Psoas muscle (tissue), 8 donors: Measurements from ENCODE around the gene TERT. TPM values are rescaled to one million over a fixed set of nuclear protein-coding genes. Genes with fewer than 3 reads are reported as not detected.

Source experiments
- ATAC-seq, 4 donors: fragments of 200-7000 bp; cut with Tn5 transposase; one replicate each; pipeline ENCODE4 v1.9.1; 2020; ENCODE audit warnings: moderate library complexity in 3 of 4, mild to moderate bottlenecking in 2 of 4
- DNase-seq, 2 donors: peaks; one replicate each; pipeline ENCODE4 v3.0.0-alpha.2; 2020
- H3K27ac ChIP-seq: fragments of 200-600 bp; one replicate; pipeline ENCODE4 v1.8.0; 2022
- H3K27me3 ChIP-seq, 3 donors: fragments of 200-600 bp in 1 of 3; one replicate each; pipeline versions ENCODE4 v1.6.1 to v1.8.0; 2013 to 2022; ENCODE audit warnings: low read length in 2 of 3, mild to moderate bottlenecking in 2 of 3, moderate library complexity in 1 of 3; ENCODE audit not compliant: insufficient read depth in 3 of 3
- H3K36me3 ChIP-seq, 2 donors: fragments of 200-600 bp in 1 of 2; one replicate each; pipeline versions ENCODE4 v1.6.1 to v1.8.0; 2013 to 2022; ENCODE audit warnings: low read depth in 1 of 2, mild to moderate bottlenecking in 1 of 2, moderate library complexity in 1 of 2; ENCODE audit not compliant: insufficient read depth in 1 of 2
- H3K4me1 ChIP-seq: fragments of 200-600 bp; one replicate; pipeline ENCODE4 v1.8.0; 2022
- H3K4me3 ChIP-seq: fragments of 200-600 bp; one replicate; pipeline ENCODE4 v1.8.0; 2022; ENCODE audit warnings: mild to moderate bottlenecking
- H3K9me3 ChIP-seq: fragments of 200-600 bp; one replicate; pipeline ENCODE4 v1.8.0; 2022
- CTCF ChIP-seq: fragments of 200-600 bp; IDR thresholded peaks from one replicate; pipeline ENCODE4 v1.8.0; 2022; ENCODE audit warnings: antibody characterized with exemption
- WGBS, 3 donors: extraction: QIAGEN DNeasy Blood & Tissue Kit; methylation state at CpG; one replicate each; pipeline versions ENCODE4 v1.1.6 to v1.1.7; 2013; 5-methylcytosine and 5-hydroxymethylcytosine counted together
- intact Hi-C, 2 donors: fragments of 100-400 bp; cut with DNase I; formaldehyde crosslinking; loops; one replicate each; pipeline versions ENCODE4 v1.11.0 to v1.14.2; 2022
- polyA plus RNA-seq, 3 donors: library from polyadenylated mRNA; stranded (reverse); fragments of 200-250 nt; gene quantifications; one replicate each; pipeline ENCODE4 v1.2.3, GENCODE V29; 2013
- total RNA-seq, 4 donors: library from RNA; stranded (reverse); fragmentation: NEBNext Ultra II Directional in 2 of 4; extraction: Animal tissue kit (Norgen Biotek cat#: 25700) in 2 of 4; gene quantifications; one replicate each; pipeline versions ENCODE4 v1.2.1 to v1.2.4, GENCODE V29; 2021 to 2023
- donor health status: healthy with polysubstance abuse.
- donor health status: DM: no; HTN: no; CAD: no; lungs with moderate emphysema.
- donor health status: Bipolar disorder and iron deficiency.
- donor health status: healthy.
- donor health status: DM: yes; HTN: yes; CAD: no.
- donor health status: DM: no; HTN: no; CAD: no.
- donor health status: DM: no; HTN: no; CAD: no.
- donor health status: DM: yes; HTN: yes; CAD: no.

The TERT gene
- total and polyA plus RNA-seq, 7 donors, result not detected

GRCh38 chr5:1245905-1246576, 48.8 kb downstream of the TERT start:
- DNase-seq (no peak), ATAC-seq (no peak)
- intact Hi-C loops, result no loop called here
- H3K4me3 ChIP-seq, result no peak overlapping the region
- H3K4me1 ChIP-seq, result no peaks in the 10 kb centered on the region
- peaks cover 0 to 70% (median 12%) of the 10 kb centered on the region in 3 donors for H3K27me3 ChIP-seq
- no peak for TF ChIP-seq CTCF
- 21 to 44% (median 43%) methylated on average over 47 to 58 of the region's 58 CpGs for WGBS, 3 donors
- H3K36me3 ChIP-seq, result no peaks in the 10 kb centered on the region
- H3K27ac ChIP-seq, result no peak overlapping the region
- H3K9me3 ChIP-seq, result no peaks in the 10 kb centered on the region

- Histone ChIP-seq H3K9me3 (no peaks in the 10 kb centered on the region), H3K4me3 (no peak overlapping the region), H3K27ac (no peak overlapping the region), H3K4me1 (no peaks in the 10 kb centered on the region), H3K27me3 (peaks cover 0 to 64% (median 12%) of the 10 kb centered on the region in 3 donors), H3K36me3 (no peaks in the 10 kb centered on the region)
- WGBS, 3 donors, result 42 to 45% (median 43%) methylated on average over 10 of the region's 10 CpGs
- TF ChIP-seq CTCF, result no peak
- ATAC-seq (no peak), DNase-seq (no peak)
- intact Hi-C loops, result no loop called here
These were observed 49.9 kb downstream of the TERT start for GRCh38 chr5:1244976-1245375.

- DNase-seq (no peak), ATAC-seq (no peak)
- Histone ChIP-seq H3K27me3 (peaks cover 0 to 57% (median 12%) of the 10 kb centered on the region in 3 donors), H3K27ac (no peak overlapping the region), H3K4me1 (no peaks in the 10 kb centered on the region), H3K4me3 (no peak overlapping the region), H3K36me3 (no peaks in the 10 kb centered on the region), H3K9me3 (no peaks in the 10 kb centered on the region)
- 58 to 64% (median 59%) methylated on average over 21 of the region's 21 CpGs for WGBS, 3 donors
- TF ChIP-seq CTCF, result no peak
- intact Hi-C loops, result no loop called here
These were observed 50.6 kb downstream of the TERT start for GRCh38 chr5:1244255-1244654.

- no peak for ATAC-seq
- H3K4me3 ChIP-seq, result no peak overlapping the region
- TF ChIP-seq CTCF, result no peak
- no peaks in the 10 kb centered on the region for H3K4me1 ChIP-seq
- no peak for DNase-seq
- no peak overlapping the region for H3K27ac ChIP-seq
- WGBS, 3 donors, result 48 to 60% (median 50%) methylated on average over 28 to 33 of the region's 33 CpGs
- H3K9me3 ChIP-seq, result no peaks in the 10 kb centered on the region
- intact Hi-C loops, result no loop called here
- H3K27me3 ChIP-seq, result peaks cover 0 to 51% (median 10%) of the 10 kb centered on the region in 3 donors
- no peaks in the 10 kb centered on the region for H3K36me3 ChIP-seq
These were observed 51.3 kb downstream of the TERT start for GRCh38 chr5:1243487-1244130.
